Right ventricle myocardium inferior (tissue), 1 donor: Measurements from ENCODE around the gene DLX6. TPM values are rescaled to one million over a fixed set of nuclear protein-coding genes. Genes with fewer than 3 reads are reported as not detected.

ENCODE experiments used
- ATAC-seq: fragments of 200-7000 bp; cut with Tn5 transposase; one replicate; pipeline ENCODE4 v1.9.1; 2020; ENCODE audit warnings: mild to moderate bottlenecking, moderate library complexity
- DNase-seq: peaks from one replicate; pipeline ENCODE4 v3.0.0; 2021; ENCODE audit errors: missing footprints
- intact Hi-C: fragments of 100-400 bp; cut with DNase I; formaldehyde crosslinking; loops from one replicate; pipeline ENCODE4 v1.11.0; 2022
- total RNA-seq: library from RNA; stranded (reverse); fragmentation: NEBNext Ultra II Directional; extraction: Animal tissue kit (Norgen Biotek cat#: 25700); gene quantifications from one replicate; pipeline ENCODE4 v1.2.1, GENCODE V29; 2021
- donor health status: DM: no; HTN: yes; CAD: no; lungs with severe emphysema.

The DLX6 gene
- total RNA-seq, 1 donor from 2014 or later, result not detected

DNA sequence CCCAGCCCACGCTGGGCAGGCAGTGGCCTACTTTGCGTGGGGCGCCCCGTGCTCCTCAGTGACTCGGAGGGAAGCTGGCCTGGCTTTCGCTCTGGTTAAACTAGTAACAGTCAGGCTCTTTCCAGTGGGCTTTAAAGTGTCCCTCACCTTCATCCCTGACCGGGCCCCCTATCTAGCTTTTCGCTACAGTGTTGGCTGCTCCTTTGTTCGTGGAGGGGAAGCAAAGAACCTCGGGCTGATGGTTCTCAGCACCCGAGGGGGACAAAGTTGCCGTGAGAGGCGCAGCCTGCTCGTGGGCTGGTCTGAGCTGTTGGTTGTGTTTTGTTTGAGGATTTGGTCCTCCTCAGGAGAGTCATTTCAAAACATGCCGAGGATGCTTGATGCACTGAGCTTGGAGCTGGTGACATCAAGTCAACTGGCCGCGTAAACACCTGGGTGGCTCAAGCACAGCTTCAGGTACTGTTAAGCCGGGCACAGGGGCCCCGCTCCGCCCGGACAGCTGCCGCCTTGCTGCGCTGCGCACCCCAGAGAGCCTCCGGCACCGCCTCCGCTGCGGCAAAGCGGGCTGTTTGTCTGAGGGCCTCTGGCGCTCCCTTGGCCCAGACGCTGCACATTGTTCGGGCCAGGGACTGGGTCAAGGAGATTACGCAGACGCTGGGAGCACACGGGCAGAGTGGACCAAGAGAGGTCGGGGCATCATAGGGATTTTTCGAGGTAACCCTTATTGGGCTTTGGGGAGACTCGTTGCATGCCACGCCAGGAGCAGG lies 1.6 kb downstream of the DLX6 start:
- no peak for DNase-seq
- no peak for ATAC-seq
- intact Hi-C loops, result no loop called here

DNA sequence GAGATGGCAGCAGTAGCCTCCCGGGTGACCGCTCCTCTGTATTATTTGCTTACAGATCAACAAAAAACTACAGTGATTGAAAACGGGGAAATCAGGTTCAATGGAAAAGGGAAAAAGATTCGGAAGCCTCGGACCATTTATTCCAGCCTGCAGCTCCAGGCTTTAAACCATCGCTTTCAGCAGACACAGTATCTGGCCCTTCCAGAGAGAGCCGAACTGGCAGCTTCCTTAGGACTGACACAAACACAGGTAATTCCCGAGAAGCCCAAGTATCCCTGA lies 2.2 kb downstream of the DLX6 start:
- DNase-seq, result no peak
- ATAC-seq, result no peak
- intact Hi-C loops, result no loop called here

DNA sequence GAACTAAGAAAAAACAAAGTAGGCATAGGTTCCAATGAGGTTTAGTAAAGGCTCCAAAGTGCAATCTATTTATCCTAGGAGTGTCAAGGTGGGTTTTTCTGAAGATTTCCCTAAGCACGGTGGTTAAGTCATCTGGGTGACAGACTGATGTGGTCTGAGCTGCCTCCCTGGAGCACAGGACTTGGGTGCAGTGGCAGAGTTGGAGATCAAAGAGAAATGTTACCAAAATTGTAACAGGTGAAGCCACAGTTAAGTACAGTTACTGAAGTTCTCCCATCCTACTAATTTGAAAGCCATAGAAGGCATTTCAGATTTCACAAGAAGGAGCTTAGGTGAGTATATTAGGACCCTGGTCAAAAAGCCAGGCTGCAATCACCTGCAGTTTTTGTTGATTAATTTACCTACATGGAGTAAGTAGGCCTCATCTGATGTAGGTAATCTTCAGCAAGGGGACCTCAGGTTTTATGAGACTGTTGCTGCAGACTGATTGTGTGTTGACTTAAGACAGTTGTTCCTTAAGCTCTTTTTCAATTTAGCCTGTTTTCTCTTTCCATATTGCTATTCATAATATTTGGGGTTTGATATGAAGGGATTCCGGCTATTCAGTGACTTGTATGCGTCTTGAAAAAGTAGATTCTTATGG lies 3.0 kb downstream of the DLX6 start:
- DNase-seq, result no peak
- no peak for ATAC-seq
- intact Hi-C loops, result no loop called here

DNA sequence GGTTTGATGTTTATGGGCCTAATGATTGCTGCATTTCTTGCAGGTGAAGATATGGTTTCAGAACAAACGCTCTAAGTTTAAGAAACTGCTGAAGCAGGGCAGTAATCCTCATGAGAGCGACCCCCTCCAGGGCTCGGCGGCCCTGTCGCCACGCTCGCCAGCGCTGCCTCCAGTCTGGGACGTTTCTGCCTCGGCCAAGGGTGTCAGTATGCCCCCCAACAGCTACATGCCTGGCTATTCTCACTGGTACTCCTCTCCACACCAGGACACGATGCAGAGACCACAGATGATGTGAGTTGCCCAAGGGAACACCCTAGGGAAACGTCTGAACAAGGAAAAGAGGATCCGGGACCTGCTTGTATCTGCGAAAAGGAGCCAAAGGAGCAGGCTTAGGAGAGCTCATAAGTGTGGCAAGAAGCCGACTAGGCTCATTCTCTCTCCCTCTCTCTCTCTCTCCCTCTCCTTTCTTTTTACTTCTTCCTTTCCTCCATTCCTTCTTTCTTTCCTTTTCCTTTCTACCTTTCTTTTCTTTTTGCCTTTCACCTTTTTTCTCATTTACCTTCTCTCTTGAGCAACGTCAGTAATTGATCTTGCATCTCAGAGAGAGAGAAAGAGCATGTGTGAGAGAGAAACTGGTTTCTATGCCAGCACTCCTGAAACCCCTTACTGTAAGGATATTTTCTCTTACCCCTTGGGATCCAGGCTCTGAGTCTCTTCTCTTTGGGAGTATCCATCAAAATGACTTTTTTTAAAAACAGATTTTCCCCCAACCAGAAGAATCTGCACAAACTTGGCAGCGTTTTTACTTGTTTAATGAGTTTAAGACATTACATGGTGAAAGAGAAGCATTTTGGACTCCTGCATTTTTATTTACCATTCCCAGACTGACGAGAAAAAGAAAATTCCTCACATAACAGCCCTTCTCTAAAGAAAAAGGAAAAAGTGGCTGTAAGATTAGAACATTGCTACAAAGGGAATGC lies 4.7 kb downstream of the DLX6 start:
- no peak for ATAC-seq
- intact Hi-C loops, result no loop called here
- DNase-seq, result no peak

DNA sequence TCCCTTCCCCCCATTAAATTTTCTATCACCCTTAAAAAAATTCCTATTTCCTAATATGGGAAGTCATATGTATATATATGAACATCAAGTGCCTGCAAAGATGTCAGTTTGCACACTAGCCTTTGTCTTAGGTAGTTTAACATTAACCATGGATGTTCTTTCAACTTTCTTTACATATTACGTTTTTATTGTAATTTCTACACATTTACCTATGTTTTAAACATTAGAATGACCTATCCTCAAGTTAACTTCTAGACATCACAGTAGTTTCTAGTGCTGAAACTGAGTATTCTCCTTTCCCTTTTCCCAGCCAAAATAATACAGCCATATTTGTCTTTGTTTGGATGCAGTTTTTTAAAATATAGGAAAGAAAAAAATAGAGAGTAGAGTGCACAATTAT lies 5.8 kb downstream of the DLX6 start:
- intact Hi-C loops, result no loop called here
- DNase-seq (no peak), ATAC-seq (no peak)

DNA sequence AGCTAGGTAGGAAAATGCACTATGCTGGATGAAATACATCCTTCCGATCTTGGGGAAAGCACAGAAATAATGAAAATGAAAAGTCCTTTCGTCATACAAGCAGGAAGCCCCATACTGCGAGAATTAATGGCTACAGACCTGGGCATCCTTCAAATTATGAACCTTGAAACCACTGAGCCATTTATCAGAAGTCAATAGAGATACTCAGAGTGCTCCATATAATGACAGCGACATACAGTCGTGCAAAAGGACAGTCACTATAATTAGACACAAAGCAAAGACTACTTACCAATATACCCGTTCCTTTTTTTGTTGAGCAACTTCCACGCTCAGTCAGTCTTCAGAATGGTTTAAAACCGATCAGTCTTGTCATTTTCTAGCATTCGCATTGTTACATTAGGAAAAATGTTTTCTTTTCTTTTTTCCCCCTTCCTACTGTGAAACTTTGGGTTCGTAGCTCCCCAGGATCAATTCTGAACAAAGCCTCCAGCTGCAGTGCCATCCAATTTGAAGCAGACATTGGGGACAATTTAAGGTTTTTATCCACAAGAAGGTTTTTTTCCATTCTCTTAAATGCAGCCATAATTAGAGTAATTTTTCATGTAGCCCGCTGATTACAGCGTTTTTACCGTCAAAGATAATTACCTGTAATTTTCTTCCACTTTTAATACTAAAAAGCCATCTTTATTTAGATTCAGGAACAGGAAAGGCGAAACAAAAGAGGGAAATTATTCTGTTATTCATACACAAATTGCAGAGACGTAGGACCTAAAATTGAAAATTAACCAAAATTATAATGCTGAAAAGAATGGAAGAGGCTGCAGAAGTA lies 6.4 kb downstream of the DLX6 start:
- intact Hi-C loops, result no loop called here
- no peak for DNase-seq
- ATAC-seq, result no peak

DNA sequence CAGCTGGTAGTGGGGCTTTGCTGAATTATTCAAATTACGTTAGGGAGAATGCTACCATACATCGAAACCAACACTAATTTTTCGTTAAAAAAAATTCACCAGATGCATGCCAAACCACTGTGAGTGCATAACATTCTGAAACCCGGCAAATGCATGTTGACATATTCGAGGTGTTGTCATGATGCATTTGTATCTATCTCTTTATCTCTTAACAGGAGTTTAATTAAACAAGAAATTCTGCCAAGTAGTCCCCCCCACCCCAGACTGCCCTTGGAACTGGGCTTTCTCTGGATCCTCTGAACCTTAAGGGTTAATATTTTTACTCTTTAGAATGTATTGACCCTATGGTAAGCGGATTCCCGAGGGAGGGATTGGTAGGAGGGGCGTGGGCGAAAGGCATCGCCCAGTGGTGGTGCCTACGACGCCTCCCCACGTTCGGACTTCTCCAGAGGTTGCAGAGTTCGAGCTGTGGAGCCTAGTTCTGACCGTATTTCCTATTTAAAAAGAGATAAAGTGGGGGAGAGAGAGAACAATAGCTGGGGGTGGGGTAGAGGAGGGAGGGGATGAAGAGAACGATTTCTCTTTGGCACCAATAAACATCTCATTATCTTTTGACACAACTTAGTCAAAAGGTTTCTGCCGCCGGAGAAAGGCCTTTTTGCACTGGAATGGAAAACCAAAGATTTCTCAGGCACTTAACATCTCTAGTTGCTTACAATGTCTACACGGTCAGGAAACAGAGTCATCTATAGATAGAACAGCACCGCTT lies 7.2 kb downstream of the DLX6 start:
- DNase-seq (no peak), ATAC-seq (no peak)
- intact Hi-C loops, result no loop called here

DNA sequence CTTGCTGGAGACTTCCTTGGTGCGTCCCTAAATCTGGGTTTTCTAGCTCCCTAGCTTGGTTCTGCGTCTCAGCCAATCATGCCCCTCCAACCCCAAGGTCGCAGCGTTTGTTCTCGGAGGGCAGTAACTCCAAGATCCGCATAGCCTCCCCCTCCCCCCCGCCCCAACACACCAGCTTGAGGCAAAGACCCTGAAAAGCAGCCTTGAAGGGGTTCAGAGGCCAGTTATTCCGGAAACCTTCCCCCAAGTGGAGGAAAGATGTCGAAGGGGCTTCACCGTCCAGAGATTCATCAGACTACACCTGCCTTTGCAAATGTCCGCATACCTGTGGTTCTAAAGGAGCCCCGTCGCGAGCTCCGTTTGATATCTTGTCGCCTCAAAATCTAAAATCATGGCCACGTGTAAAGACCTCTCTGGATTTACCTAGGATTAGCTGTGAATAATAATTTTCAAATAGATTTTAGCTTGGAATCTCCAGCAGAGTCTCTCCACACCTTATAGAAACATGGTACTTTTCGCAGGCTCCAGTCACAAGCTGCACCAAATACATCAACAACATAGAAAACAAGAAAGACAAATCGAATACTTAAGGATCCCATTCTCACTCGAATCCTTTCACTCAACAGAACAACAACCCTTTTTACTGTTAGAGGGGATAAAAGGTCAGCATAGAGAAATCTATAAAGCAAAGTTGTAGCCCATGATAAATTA lies 7.9 kb downstream of the DLX6 start:
- ATAC-seq, result no peak
- DNase-seq, result no peak
- intact Hi-C loops, result no loop called here

DNA sequence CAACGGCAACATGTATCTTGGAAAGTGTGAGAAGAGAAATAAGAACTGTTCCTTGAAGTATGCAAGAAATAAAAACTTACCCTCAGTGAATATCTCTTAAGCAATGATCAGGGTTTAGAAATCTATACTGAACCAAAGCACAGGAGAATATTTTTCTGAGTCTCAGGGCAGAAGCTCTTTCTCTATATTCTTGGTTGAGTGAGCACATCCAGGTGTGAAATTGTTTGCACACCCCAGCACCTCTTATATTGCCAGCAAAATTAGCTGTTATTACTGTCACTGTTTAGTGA lies 8.4 kb downstream of the DLX6 start:
- DNase-seq (no peak), ATAC-seq (no peak)
- intact Hi-C loops, result no loop called here

DNA sequence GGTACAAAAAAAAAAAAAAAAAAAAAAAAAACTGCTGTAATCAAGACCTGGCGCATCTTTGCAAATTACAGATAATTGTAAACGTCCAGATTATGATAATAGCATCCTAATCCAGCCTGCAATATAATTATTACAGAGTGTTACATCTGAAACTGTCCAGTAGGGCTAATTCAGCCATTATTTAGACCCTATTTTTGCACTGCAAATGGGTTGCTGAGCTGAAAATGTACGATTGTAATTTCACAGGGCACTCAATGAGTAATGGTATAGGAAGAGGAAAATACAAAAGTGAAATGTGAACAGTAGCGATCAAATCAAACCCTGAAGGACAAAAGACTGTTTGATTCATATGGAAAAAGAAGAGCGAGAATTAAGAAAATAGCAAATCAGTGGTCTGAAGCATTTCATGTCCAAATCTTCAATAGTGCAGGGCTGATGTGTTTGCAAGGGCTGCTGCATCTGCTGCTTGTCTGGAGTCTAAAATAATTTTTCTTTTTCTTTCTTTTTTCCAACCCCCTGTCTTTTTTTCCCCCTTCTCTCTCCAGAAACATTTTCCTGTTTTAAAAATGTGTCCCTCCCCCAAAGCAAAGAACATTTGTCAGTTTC lies 8.9 kb downstream of the DLX6 start:
- intact Hi-C loops, result no loop called here
- ATAC-seq, result no peak

DNA sequence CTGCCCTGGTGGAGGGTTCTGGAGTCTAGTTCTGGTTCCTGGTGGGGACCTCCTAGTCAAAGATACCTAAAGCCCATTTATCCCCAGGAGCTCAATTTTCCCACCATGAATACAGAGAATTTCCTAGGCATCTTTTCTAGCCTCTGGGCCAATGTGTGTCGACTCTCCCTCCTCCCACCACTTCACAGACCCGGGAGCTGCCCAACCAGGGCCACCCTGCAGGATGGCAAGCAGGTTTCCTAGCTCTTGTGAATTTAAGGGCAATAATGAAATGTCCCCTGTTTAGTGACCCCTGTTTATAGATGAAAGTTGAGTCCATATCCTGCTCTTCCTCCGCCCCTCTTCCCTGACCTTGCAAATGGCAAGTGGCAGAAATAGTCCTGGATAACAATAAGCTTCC lies 9.9 kb downstream of the DLX6 start:
- intact Hi-C loops, result no loop called here
- ATAC-seq (no peak), DNase-seq (no peak)

More for the DNA sequence above, 8.9 kb downstream of the DLX6 start:
- DNase-seq, result no peak

DNA sequence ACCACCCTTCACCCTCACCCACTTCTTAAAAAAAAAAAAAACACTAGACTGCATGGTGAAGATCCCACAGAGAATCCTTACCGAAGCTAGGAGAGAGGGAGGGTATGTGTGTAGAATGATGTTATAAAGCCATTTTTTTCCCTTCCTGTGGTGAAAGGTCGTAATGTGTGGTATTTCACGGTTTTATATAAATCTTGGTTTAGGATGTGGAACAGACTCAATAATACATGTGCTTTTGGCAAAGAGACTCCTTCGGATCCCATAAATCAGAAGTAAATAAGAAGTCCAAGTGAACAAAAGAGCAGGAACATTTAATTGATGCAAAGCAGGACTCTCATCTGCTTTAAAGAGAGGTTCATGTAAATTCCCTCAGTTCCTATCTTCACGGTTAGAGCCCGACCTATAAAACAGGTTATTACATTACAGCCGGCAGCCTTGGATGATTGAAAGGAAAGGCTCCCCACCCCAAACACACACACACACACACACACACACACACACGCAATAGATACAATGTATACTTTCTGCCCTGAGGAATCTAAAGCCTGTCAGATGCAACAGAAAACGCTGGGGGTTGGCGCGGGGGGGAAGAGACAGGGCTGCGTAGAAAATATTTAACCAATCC lies 10.5 kb downstream of the DLX6 start:
- no peak for ATAC-seq
- no peak for DNase-seq
- intact Hi-C loops, result no loop called here

DNA sequence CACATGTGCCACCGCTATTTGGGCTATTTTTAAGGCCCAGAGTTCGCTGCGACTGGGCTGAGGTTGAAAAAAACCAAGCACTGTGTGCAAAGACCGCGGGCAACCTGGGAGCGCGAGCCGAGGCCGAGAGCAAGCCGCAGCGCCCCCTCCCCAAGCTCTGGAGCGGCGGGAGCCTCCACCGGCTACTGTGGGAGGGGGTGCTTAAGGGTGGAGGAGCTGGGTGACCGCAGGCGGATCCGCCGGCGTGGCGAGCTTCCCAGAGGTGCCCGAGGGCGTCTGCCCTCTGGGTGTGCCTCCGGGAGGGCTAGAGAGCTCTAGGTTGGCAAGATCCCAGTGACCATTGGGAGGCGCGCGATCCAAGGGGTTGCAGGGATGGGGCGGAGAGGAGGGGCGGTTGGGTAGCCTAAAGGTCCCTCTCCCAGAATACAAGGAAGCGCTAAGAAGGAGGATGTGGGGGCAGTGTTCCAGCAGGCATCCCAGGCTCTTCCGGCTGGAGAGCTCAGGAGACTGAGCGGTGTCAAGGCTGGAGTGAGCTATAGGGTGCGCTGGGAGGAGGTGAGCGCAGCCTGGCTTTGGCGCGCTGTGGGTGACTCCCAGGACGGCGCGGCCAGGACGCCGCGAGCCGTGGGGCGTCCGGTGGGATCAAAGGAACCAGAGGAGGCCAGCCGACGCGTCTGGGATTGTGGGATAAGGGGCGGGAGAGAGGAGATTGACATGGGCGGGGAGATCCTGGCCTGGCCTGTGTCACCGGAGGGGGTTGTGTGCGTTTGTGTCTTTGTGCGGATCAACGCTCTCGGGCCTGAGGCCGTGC lies 11.2 kb downstream of the DLX6 start:
- intact Hi-C loops, result no loop called here
- no peak for DNase-seq
- ATAC-seq, result no peak

DNA sequence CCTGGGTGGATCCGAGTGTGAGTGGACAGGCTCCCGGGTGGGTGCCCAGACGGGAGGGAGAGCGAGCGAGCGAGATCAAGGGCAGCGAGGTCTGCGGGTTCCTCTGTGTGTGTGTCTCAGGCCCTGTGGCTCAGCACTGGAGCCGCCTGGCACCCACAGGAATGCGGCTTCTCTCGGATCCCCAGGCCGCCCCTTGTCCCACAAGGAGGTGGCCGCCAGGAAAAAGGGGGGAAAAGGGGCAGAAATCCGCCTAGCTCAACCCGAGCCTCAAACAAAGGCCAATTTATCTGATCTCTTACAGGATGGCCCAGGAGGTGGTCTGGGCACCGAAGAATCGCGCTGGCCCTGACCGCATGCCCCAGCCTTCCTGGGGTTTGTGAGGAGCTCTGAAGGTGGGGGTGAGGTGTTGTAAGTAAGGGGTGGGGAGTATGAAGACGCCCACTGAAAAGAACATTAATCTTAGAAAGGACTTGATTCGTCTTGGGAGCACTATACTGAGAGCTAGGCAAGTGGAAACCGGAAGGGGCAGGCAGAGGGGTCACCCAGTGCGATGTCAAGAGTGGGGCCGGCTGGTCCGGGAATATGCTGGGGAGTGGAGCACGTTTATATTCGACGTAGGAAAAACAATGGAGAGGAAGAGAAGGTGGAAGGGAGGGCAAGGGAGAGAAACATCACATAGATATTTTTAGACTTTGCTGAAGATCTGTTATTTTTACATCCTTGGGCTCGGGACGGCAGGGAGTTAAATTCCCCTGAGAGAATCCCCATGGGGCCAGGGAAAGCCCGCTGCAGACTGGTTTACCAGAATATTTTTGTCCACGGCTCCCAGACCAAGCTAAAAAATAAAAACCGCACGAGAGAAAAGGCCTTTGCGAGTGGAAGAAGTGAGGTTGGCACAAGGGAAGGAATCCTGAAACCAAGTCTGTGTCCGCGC lies 12.1 kb downstream of the DLX6 start:
- DNase-seq, result no peak
- ATAC-seq, result no peak
- intact Hi-C loops, result no loop called here

DNA sequence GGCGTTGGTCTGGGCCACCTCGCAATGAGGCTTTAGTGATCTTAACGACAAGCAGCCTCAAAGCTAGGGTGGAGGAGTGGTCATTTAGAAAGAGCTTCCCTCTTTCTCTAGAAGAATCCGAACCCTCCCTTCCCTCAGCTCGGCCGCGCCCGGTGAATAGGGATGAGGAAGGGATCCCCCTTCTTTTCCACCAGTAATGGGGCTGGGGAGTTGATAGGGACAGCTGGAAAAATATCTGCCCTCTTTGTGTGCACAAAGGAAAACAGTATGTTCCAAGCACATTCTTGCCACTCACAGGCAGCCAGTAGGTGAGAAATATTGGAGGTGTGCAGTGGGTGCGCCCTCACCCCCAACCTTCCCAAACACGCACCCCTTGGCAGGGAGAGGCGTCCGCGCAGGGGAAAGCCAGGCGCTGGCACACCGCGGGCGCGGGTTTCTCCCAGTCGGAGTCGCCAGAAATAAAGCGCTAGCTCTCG lies 12.8 kb downstream of the DLX6 start:
- intact Hi-C loops, result no loop called here
- ATAC-seq, result no peak
- DNase-seq, result no peak
